Stimulated activated CD8-positive, alpha-beta memory T cell treated with anti-CD3 and anti-CD28 coated beads, Interleukin-4, amount 100 ng/mL, for 48 hours (primary cell): ENCODE results near the gene GIMD1.

Experiments
- DNase-seq: peaks from one replicate; pipeline ENCODE4 v3.0.0-alpha.2; 2020

The GIMD1 gene

GRCh38 chr4:106312997-106313522 lies 55.5 kb downstream of the GIMD1 start:
- DNase-seq: no peak

DNA sequence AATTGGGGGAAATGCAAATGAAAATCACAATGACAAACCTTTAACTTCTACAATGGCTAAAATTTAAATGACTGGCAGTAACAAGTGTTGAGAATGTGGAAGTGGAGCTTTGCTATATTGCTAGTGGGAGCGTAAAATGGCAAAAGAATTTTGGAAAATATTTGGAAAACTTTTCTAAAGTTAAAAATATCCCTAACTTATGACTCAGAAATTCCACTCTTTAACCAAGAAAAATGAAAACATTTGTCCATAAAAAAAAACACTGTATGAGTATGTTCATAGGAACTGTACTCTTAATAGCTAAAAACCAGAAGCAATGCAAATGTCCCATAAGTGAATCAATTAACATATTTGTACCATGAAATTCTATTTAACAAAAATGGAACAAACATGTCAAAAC lies 56.2 kb downstream of the GIMD1 start:
- DNase-seq: no peak
